ENCODE results near the gene CRLF1. TPM values are rescaled to one million over a fixed set of nuclear protein-coding genes. Genes with fewer than 3 reads are reported as not detected.

Gene CRLF1
- total RNA-seq, 1 donor from 2014 or later = 0.26 TPM

- no peak for TF ChIP-seq CTCF (IDR thresholded peaks at IDR 0.05; ENCODE audit: insufficient read depth, low read length, severe bottlenecking)
- Histone ChIP-seq H3K36me3 (ENCODE audit: control insufficient read depth, insufficient read depth, low read length) (no peaks in the 10 kb centered on the region), H3K4me3 (ENCODE audit: low read depth, low read length) (no peak overlapping the region), H3K27me3 (ENCODE audit: control insufficient read depth, insufficient read depth, low read length) (peaks cover 40% of the 10 kb centered on the region)
- DNase-seq (ENCODE audit: low read depth) = no peak
- no peak for FAIRE-seq
Observed at GRCh38 chr19:18612051-18612771, 5.6 kb upstream of the CRLF1 start.

- no peak for DNase-seq (ENCODE audit: low read depth)
- no peaks in the 10 kb centered on the region for H3K36me3 ChIP-seq (ENCODE audit: control insufficient read depth, insufficient read depth, low read length)
- FAIRE-seq = no peak
- no peak for TF ChIP-seq CTCF (IDR thresholded peaks at IDR 0.05; ENCODE audit: insufficient read depth, low read length, severe bottlenecking)
- no peak overlapping the region for H3K4me3 ChIP-seq (ENCODE audit: low read depth, low read length)
- peaks cover 40% of the 10 kb centered on the region for H3K27me3 ChIP-seq (ENCODE audit: control insufficient read depth, insufficient read depth, low read length)
Observed at GRCh38 chr19:18611327-18612050, 4.9 kb upstream of the CRLF1 start.

- H3K4me3 ChIP-seq (ENCODE audit: low read depth, low read length) = no peak overlapping the region
- FAIRE-seq (no peak), DNase-seq (ENCODE audit: low read depth) (no peak)
- TF ChIP-seq CTCF (IDR thresholded peaks at IDR 0.05; ENCODE audit: insufficient read depth, low read length, severe bottlenecking) = no peak
- H3K36me3 ChIP-seq (ENCODE audit: control insufficient read depth, insufficient read depth, low read length) = no peaks in the 10 kb centered on the region
- H3K27me3 ChIP-seq (ENCODE audit: control insufficient read depth, insufficient read depth, low read length) = peaks cover 40% of the 10 kb centered on the region
Observed at GRCh38 chr19:18610556-18611326, 4.1 kb upstream of the CRLF1 start.

- TF ChIP-seq CTCF (IDR thresholded peaks at IDR 0.05; ENCODE audit: insufficient read depth, low read length, severe bottlenecking) = no peak
- no peak overlapping the region for H3K4me3 ChIP-seq (ENCODE audit: low read depth, low read length)
- DNase-seq (ENCODE audit: low read depth) (no peak), FAIRE-seq (no peak)
- H3K27me3 ChIP-seq (ENCODE audit: control insufficient read depth, insufficient read depth, low read length) = peaks cover 44% of the 10 kb centered on the region
- no peaks in the 10 kb centered on the region for H3K36me3 ChIP-seq (ENCODE audit: control insufficient read depth, insufficient read depth, low read length)
Observed at GRCh38 chr19:18610245-18610555, 3.6 kb upstream of the CRLF1 start.

- Histone ChIP-seq H3K4me3 (ENCODE audit: low read depth, low read length) (no peak overlapping the region), H3K36me3 (ENCODE audit: control insufficient read depth, insufficient read depth, low read length) (no peaks in the 10 kb centered on the region), H3K27me3 (ENCODE audit: control insufficient read depth, insufficient read depth, low read length) (peaks cover 44% of the 10 kb centered on the region)
- no peak for DNase-seq (ENCODE audit: low read depth)
- no peak for TF ChIP-seq CTCF (IDR thresholded peaks at IDR 0.05; ENCODE audit: insufficient read depth, low read length, severe bottlenecking)
- no peak for FAIRE-seq
Observed at GRCh38 chr19:18609717-18610051, 3.1 kb upstream of the CRLF1 start.

All from bronchial epithelial cell (primary cell).